DMS153 treated with DMSO at 0.1 percent for 48 hours (cell line): ENCODE data around the gene FABP1.

Source experiments
- DNase-seq: peaks from one replicate; lab custom pipeline; 2025; ENCODE audit not compliant: unreplicated experiment; lab: John Stamatoyannopoulos, UW

Gene FABP1

DNA sequence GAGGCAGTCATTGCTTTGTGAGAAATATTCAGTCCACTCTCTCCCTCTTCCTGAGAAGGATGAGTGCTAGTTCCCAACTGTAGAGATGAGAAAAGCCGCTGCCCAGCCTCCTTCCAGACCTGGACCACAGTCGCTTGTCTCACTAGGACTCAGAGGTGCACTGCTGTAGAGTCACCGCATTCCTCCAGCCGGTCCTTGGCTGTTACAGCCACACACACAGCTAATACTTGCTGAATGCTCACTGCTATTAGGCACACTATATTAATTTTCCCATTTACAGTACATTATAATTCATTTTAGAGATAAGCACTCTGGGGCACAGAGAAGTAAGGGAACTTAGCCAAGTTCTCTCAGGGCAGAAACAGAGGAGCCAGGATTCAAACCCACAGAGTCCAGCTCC, 10.0 kb upstream of the FABP1 start:
- no peak for DNase-seq

GRCh38 chr2:88136817-88137216, 9.0 kb upstream of the FABP1 start:
- DNase-seq, result no peak

GRCh38 chr2:88133875-88134274, 6.0 kb upstream of the FABP1 start:
- DNase-seq, result no peak

- DNase-seq, result no peak
These were observed 4.1 kb upstream of the FABP1 start for GRCh38 chr2:88131999-88132368.

GRCh38 chr2:88131201-88131998, 3.5 kb upstream of the FABP1 start:
- no peak for DNase-seq

DNA sequence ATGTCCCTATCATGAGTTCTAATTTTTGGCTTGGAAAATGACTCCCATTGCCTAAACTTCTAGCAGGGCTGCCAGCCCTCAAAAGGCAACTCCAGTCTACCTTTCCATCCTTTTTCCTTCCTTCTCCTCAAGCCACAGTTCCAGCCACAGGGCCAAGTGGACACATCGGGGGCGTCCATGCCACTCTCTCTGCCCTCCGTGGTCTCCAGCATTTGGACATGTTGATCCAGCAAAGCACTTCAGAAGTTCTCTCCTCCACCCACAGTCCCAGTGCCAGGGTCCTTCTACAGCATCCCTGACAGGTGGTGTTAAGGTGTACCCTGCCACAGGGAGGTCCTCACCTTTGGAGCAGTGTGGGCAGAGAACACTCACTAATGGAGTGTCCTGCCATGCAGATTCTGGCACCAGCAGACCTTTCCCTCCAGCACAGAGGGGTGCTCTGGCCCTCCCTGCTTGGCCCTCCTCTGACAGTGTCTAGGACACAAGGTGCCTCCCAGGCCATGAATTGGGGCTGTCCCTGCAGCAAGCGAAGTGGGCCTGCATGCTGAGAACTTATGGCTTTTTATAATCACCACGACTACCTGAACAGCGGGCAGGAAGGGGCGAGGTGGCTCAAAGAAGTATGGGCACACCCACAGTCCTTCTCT, 1.6 kb upstream of the FABP1 start:
- DNase-seq, result no peak

GRCh38 chr2:88128654-88129312, 921 bp upstream of the FABP1 start:
- DNase-seq, result no peak

- no peak for DNase-seq
These were observed 299 bp downstream of the FABP1 start for GRCh38 chr2:88127638-88127887.

DNA sequence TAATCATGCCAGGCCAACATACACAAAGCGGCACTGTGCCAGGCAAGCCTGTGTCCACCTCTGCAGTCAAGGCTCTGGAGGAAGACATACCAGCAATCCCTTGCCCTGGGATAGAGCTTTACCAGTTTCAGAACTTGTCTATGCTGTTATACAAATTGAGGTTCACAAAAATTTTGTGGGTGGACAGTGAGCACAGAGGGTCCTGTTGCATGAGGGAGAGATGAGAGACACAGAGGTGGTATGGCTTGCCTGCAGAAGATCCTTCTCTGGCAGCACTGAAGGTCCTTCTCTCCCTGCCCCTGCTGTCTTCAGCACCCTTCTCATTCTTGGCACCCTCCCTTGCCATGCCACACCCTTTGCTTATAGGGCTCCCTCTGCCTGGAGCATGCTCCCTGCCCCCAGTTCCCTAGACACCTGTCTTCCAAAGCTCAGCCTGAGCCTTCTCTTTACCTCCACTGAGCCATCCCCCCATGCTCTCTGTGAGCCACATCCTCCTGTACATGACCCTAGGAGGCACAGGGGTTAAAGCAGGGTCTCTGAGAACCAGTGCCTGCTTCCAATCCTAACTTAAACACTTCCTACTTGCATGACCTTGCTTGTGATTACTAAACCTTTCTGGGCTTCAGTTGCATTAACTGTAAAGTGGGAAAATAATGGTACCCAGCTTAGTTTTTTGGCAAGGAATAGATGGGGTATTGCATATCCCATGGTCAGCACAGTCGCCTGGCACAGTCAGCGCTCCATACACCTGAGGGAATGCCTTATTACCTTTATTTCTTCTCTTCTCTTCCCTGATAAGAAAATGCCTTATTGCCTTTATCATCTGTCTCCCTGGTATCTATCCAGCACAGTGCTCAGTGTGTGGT, 857 bp downstream of the FABP1 start:
- DNase-seq, result no peak

- DNase-seq, result no peak
These were observed 1.7 kb downstream of the FABP1 start for GRCh38 chr2:88125924-88126771.

- DNase-seq, result no peak
These were observed 2.4 kb downstream of the FABP1 start for GRCh38 chr2:88125344-88125923.

DNA sequence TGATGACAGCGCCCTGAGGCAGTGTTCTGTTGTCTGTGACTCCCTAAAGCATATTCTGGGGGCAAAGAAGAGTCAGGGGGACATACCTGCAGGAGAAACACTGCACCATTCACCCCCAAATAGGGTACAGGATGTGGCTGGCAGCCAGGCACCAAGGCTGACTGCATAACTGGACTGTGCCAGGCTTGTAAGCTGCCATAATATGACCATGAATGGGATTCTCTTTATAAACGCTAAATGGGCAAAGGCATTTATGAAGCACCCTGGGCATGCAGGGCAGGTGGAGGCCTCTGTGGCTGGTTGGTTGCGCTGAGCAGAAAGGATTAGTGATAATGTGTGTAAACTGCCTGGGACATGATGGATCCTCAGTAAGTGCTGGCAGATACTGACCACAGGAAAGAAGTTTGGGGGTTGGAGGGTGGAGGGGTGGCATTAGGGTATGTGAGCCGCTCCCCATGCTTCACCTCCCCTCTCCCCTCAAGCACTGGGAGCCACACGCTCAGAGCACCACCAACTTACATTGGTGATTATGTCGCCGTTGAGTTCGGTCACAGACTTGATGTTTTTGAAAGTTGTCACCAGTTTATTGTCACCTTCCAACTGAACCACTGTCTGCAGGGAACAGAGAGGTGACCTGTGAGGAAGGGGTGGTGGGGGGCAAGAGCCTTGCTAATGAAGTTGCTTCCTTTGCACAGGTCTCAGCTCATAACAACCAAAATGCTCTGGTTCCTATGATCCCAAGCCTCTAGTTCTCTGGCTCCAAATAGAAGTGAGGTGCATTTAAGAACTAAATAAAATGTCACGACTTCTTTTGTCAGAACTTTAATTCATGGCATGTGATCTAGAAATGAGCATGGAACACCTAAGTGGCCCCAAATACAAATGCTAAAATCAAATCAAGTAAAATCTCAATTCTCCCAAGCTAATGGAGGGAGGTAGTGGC, 3.6 kb downstream of the FABP1 start:
- no peak for DNase-seq

- no peak for DNase-seq
These were observed 4.5 kb downstream of the FABP1 start for GRCh38 chr2:88123164-88123974.

DNA sequence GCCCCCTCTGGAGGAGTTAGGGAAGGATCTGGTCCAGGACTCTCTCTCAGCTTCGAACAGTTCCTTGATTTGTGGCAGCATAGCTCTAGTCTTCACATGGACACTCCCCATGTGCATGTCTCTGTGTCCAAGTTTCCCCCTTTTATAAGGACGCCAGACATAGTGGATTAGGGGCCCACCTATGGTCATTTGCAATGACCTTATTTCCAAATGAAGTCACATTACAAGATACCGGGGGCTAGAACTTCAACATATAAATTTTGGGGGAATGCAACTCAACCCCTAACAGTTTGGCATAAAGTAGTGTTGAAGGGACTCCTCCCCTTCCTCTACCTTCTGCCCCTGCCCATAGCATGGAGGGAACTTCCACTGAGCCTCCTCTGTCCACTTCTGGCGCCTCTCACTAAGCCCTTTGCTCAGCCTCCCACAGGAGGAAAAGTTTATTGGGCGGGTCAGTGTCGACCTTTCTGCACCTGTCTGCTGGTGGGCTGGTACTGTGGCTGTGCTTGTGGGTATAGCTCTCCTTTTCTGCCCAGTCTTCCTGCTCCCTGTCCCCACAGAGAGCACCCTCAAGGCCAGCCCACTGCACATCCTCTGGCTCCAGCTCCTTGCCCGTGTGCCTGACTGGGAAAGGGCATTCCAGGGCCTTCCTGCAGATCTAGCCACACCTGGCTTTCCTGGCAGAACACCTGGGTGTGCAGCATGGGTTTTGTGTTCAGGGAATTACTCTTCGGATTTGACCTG, 5.5 kb downstream of the FABP1 start:
- DNase-seq, result no peak

DNA sequence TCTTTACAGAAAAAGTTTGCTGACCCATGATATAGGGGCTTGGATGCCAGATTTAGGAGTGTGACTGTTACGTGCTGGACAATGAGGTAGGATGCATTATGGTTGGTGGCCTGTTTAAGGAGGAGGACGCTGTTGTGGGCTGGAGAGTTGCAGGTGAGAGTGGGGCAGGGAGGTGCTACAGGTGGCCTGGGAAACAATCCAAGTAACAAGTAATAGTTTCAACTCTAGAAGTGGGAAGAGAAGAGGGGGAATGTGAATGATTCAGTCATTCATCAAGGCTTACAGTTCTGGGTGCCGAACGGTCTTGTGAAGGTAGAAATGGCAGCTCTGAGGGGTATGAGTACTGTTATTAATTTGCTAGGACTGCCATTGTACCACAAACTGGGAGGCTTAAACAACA, 6.2 kb downstream of the FABP1 start:
- no peak for DNase-seq

- DNase-seq, result no peak
These were observed 9.9 kb downstream of the FABP1 start for GRCh38 chr2:88117973-88118372.

DNA sequence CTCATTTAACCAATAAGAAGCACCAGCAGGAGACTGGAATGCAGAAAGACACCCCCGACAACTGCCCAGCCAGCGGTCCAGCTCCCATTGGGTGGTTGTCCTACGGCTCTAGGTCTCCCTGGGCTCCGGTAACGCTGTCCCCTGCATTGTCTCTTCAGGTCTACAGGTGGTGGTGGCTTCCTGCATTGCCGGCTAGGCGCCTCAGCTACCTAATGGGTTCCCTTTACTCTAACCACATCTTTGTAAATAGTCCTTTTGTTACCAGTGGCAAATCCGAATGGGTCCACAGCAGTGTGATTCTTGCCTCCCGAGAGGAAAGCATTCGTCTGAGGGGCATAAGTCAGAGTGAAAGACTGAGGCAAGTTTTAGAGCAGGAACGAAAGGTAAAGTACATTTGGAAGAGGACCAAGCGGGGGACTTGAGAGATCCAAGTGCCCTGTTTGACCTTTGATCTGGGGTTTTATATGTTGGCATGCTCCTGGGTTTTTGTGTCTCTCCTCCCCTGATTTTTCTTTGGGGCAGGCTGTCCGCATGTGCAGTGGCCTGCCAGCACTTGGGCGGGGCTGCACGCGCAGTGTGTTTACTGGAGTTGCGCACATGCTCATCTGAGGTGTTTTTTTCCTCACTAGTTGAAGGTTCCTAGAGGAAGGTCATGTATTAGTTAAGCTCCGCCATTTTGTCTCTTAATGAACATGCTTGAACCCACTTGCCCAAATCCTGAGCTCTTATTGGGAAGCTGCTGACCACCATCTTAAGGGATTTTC, 11.0 kb downstream of the FABP1 start:
- no peak for DNase-seq
